ENCODE data around the gene DNAJA4. TPM values are rescaled to one million over a fixed set of nuclear protein-coding genes. Genes with fewer than 3 reads are reported as not detected.

The DNAJA4 gene
- total RNA-seq, 1 donor from 2014 or later = not detected

DNA sequence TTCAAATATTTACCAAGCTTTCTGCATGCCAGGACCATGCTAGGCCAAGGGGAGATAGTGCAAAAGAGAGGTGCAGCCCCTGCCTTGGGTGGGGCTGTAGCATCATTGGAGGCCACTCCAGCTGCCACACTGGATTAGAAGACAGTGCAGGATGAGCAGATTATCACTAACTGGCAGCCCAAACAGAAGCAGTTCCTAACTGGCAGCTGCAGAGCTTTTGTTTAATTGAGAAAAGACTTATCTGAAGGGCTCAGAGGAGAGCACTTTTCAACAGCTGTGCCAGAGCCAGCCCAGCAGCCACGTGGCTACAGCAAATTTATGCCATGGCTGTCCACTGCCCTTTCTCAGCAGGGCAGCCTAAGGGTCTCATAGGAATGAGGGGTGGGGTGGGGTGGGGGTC is 16.5 kb upstream of the DNAJA4 start:
- Mint-ChIP-seq H3K27me3 (ENCODE audit: low read depth) (no peaks in the 10 kb centered on the region), H3K36me3 (ENCODE audit: low read depth) (no peaks in the 10 kb centered on the region), H3K4me1 (peaks cover 8% of the 10 kb centered on the region), H3K9me3 (no peaks in the 10 kb centered on the region), H3K27ac (ENCODE audit: unreplicated experiment) (no peak overlapping the region), H3K4me3 (no peak overlapping the region)
- DNase-seq (ENCODE audit: low read depth, low spot score) = no peak
- no peak for TF ChIP-seq CTCF (conservative IDR thresholded peaks at IDR 0.05)

DNA sequence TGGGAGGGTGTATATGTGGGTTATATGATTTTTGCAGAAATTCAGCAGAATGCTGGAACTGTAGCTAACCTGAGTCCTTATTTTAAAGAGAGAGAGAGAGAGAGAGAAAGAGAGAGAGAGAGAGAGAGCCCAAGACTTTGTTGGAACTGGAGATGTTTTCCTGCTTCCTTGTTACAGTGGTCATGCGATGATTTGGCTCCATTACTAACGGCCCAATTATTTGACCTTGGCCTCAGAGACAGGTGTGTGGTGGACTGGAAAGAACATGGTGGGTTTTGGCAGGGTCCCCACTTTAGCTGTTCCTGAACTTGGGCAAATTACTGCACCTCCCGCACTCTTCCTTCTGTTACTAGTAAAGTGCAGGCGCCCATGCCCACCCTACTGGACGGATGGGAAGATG is 15.2 kb upstream of the DNAJA4 start:
- Mint-ChIP-seq H3K9me3 (no peaks in the 10 kb centered on the region), H3K4me1 (peaks cover 8% of the 10 kb centered on the region), H3K27ac (ENCODE audit: unreplicated experiment) (no peak overlapping the region), H3K4me3 (no peak overlapping the region), H3K27me3 (ENCODE audit: low read depth) (no peaks in the 10 kb centered on the region), H3K36me3 (ENCODE audit: low read depth) (no peaks in the 10 kb centered on the region)
- no peak for DNase-seq (ENCODE audit: low read depth, low spot score)
- TF ChIP-seq CTCF (conservative IDR thresholded peaks at IDR 0.05) = no peak

- no peaks in the 10 kb centered on the region for H3K9me3 Mint-ChIP-seq
- H3K27me3 Mint-ChIP-seq (ENCODE audit: low read depth) = no peaks in the 10 kb centered on the region
- H3K4me3 Mint-ChIP-seq = no peak overlapping the region
- TF ChIP-seq CTCF (conservative IDR thresholded peaks at IDR 0.05) = no peak
- no peak overlapping the region for H3K27ac Mint-ChIP-seq (ENCODE audit: unreplicated experiment)
- DNase-seq (ENCODE audit: low read depth, low spot score) = no peak
- H3K4me1 Mint-ChIP-seq = no peaks in the 10 kb centered on the region
- H3K36me3 Mint-ChIP-seq (ENCODE audit: low read depth) = no peaks in the 10 kb centered on the region
Measured at GRCh38 chr15:78251136-78251535, 13.2 kb upstream of the DNAJA4 start.

DNA sequence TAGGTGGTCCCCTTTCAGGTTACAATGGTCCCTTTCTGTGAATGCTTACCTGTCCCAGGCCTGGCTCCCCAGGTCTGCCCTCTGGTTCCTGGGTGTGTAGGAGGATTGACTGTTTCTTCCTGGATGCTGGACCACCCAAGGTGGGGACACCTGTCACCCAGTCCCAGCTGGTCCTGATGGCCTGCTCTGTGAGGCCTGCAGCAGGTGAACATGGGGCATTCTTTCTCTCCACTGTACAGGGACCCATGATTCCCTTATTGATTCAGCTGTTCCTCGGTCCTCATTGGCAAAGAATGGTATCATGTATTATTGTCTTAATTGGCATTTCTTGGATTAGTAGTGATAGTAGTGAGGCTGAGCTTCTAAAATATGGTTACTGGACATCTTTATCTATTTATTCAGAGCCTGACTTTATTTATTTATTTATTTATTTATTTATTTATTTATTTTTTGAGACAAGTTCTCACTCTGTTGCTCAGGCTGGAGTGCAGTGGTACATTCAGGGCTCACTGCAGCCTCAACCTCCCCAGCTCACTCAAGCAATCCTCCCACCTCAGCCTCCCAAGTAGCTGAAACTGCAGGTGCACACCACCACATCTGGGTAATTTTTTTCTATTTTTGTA is 8.8 kb upstream of the DNAJA4 start:
- TF ChIP-seq CTCF (conservative IDR thresholded peaks at IDR 0.05) = no peak

GRCh38 chr15:78256044-78256437 is 8.3 kb upstream of the DNAJA4 start:
- Mint-ChIP-seq H3K9me3 (no peaks in the 10 kb centered on the region), H3K36me3 (ENCODE audit: low read depth) (no peaks in the 10 kb centered on the region), H3K4me1 (peaks cover 32% of the 10 kb centered on the region), H3K4me3 (no peak overlapping the region), H3K27ac (ENCODE audit: unreplicated experiment) (no peak overlapping the region), H3K27me3 (ENCODE audit: low read depth) (no peaks in the 10 kb centered on the region)
- no peak for DNase-seq (ENCODE audit: low read depth, low spot score)
- TF ChIP-seq CTCF (conservative IDR thresholded peaks at IDR 0.05) = no peak

More for the DNA sequence above, 8.8 kb upstream of the DNAJA4 start:
- H3K27me3 Mint-ChIP-seq (ENCODE audit: low read depth) = no peaks in the 10 kb centered on the region
- DNase-seq (ENCODE audit: low read depth, low spot score) = no peak
- H3K36me3 Mint-ChIP-seq (ENCODE audit: low read depth) = no peaks in the 10 kb centered on the region
- H3K9me3 Mint-ChIP-seq = no peaks in the 10 kb centered on the region
- H3K27ac Mint-ChIP-seq (ENCODE audit: unreplicated experiment) = no peak overlapping the region
- peaks cover 27% of the 10 kb centered on the region for H3K4me1 Mint-ChIP-seq
- no peak overlapping the region for H3K4me3 Mint-ChIP-seq
